Transverse colon (tissue), 4 donors: ENCODE measurements around the gene FGF10. TPM values are rescaled to one million over a fixed set of nuclear protein-coding genes. Genes with fewer than 3 reads are reported as not detected.
A peak's percentile ranks its signal among the peaks of the same experiment; 100 is the strongest.

Source experiments
- DNase-seq: peaks from one replicate; pipeline ENCODE4 v3.0.0-alpha.2; 2019
- H3K27ac ChIP-seq, 4 donors: fragments of 200-600 bp; sonication (generic); 2 replicates each; pipeline ENCODE4 v1.5.1; 2016 to 2018; ENCODE audit warnings: inconsistent platforms in 4 of 4
- H3K27me3 ChIP-seq: fragments of 200-600 bp; sonication (generic); 2 replicates; pipeline ENCODE4 v1.5.1; 2017; ENCODE audit warnings: inconsistent platforms
- H3K36me3 ChIP-seq, 4 donors: fragments of 200-600 bp; sonication (generic); 2 replicates each; pipeline ENCODE4 v1.5.1; 2017 to 2019; ENCODE audit warnings: inconsistent platforms in 4 of 4
- H3K4me1 ChIP-seq, 4 donors: fragments of 200-600 bp; sonication (generic); 2 replicates each; pipeline ENCODE4 v1.5.1; 2017 to 2020; ENCODE audit warnings: inconsistent platforms in 4 of 4
- H3K4me3 ChIP-seq, 4 donors: fragments of 200-600 bp; sonication (generic); 1 replicate in 1 of 4; 2 replicates in 3 of 4; pipeline versions ENCODE4 v1.5.1 to v1.6.1; 2017 to 2019; ENCODE audit warnings: inconsistent platforms in 4 of 4
- H3K9me3 ChIP-seq, 2 donors: fragments of 200-600 bp; sonication (generic); 2 replicates each; pipeline ENCODE4 v1.5.1; 2017 to 2019; ENCODE audit warnings: inconsistent platforms in 2 of 2
- EP300 ChIP-seq: sonication (generic); formaldehyde crosslinking; IDR thresholded peaks from one replicate; pipeline ENCODE4 v1.6.1; 2017; ENCODE audit warnings: antibody characterized with exemption, low read depth
- POLR2A ChIP-seq: fragments of 450-650 bp; IDR thresholded peaks from one replicate; pipeline ENCODE4 v1.6.1; 2016; ENCODE audit warnings: antibody characterized with exemption, mild to moderate bottlenecking, moderate library complexity
- POLR2AphosphoS5 ChIP-seq, 3 donors: sonication (generic); formaldehyde crosslinking; IDR thresholded peaks; one replicate each; pipeline ENCODE4 v1.6.1; 2016; ENCODE audit warnings: antibody characterized with exemption in 3 of 3
- WGBS, 2 donors: methylation state at CpG; one replicate each; pipeline ENCODE4 v1.1.5; 2018; ENCODE audit warnings: low coverage in 1 of 2; 5-methylcytosine and 5-hydroxymethylcytosine counted together
- in situ Hi-C, 4 donors: fragments of 200-750 bp; cut with MboI; loops; one replicate each; pipeline versions ENCODE4 v1.15.0 to v1.15.1; 2017; ENCODE audit warnings: low sequenced_read_pairs in 3 of 4, low pct_ligation_motif_present in 1 of 4, low pct_unique_long_range_greater_than_20kb in 1 of 4
- intact Hi-C: fragments of 100-400 bp; cut with DNase I; formaldehyde crosslinking; loops from one replicate; pipeline ENCODE4 v1.15.1; 2023; ENCODE audit warnings: low total_unique reads
- total RNA-seq, 4 donors: library from RNA; depleted of rRNA; stranded (reverse); fragments of >200 nt; gene quantifications; one replicate each; pipeline ENCODE4 v1.1.0, GENCODE V29; 2016
- TF ChIP-seq, protein P1 (sequence below), 5 experiments: fragments of 200-600 bp in 3 of 5; fragments of 450-650 bp in 2 of 5; sonication (generic) in 3 of 5; IDR thresholded peaks; 1 replicate in 2 of 5; 2 replicates in 3 of 5; pipeline ENCODE4 v1.5.1; 2016 to 2017; ENCODE audit warnings: antibody characterized with exemption in 5 of 5, inconsistent platforms in 3 of 5, mild to moderate bottlenecking in 2 of 5, moderate library complexity in 1 of 5

The FGF10 gene
- total RNA-seq, 4 donors from 2014 or later = 1.8 to 7.3 (median 3.6) TPM

GRCh38 chr5:44360919-44361318 is 28.3 kb downstream of the FGF10 start:
- no peaks in the 10 kb centered on the region for H3K27me3 ChIP-seq
- H3K9me3 ChIP-seq = no peaks in the 10 kb centered on the region
- no peak overlapping the region for H3K27ac ChIP-seq
- DNase-seq = no peak
- H3K4me1 ChIP-seq = no peaks in the 10 kb centered on the region
- no peaks in the 10 kb centered on the region for H3K36me3 ChIP-seq
- in situ Hi-C loops = no loop called here
- intact Hi-C loops = no loop called here
- H3K4me3 ChIP-seq = no peak overlapping the region
- TF ChIP-seq EP300 (no peak), POLR2A (no peak), POLR2AphosphoS5 (IDR thresholded peaks at IDR 0.05) (no peak)
- TF ChIP-seq, protein P1, sequence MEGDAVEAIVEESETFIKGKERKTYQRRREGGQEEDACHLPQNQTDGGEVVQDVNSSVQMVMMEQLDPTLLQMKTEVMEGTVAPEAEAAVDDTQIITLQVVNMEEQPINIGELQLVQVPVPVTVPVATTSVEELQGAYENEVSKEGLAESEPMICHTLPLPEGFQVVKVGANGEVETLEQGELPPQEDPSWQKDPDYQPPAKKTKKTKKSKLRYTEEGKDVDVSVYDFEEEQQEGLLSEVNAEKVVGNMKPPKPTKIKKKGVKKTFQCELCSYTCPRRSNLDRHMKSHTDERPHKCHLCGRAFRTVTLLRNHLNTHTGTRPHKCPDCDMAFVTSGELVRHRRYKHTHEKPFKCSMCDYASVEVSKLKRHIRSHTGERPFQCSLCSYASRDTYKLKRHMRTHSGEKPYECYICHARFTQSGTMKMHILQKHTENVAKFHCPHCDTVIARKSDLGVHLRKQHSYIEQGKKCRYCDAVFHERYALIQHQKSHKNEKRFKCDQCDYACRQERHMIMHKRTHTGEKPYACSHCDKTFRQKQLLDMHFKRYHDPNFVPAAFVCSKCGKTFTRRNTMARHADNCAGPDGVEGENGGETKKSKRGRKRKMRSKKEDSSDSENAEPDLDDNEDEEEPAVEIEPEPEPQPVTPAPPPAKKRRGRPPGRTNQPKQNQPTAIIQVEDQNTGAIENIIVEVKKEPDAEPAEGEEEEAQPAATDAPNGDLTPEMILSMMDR (IDR thresholded peaks at IDR 0.05) = no peak

- Histone ChIP-seq H3K4me1 (peaks cover 0 to 8% (median 0%) of the 10 kb centered on the region in 4 donors), H3K36me3 (no peaks in the 10 kb centered on the region), H3K9me3 (no peaks in the 10 kb centered on the region), H3K4me3 (no peak overlapping the region), H3K27ac (no peak overlapping the region), H3K27me3 (no peaks in the 10 kb centered on the region)
- no peak for DNase-seq
- intact Hi-C loops = no loop called here
- WGBS, 2 donors = 86 to 100% methylated on average over 2 of the region's 2 CpGs
- in situ Hi-C loops = no loop called here
- no peak for TF ChIP-seq POLR2AphosphoS5 (IDR thresholded peaks at IDR 0.05)
These were observed 30.8 kb downstream of the FGF10 start for GRCh38 chr5:44358421-44358820.

- in situ Hi-C loops = no loop called here
- TF ChIP-seq POLR2A = no peak
- TF ChIP-seq EP300 = no peak
- TF ChIP-seq, protein P1 (IDR thresholded peaks at IDR 0.05) = no peak
- no peak for TF ChIP-seq POLR2AphosphoS5 (IDR thresholded peaks at IDR 0.05)
- WGBS, 2 donors = 25 to 67% methylated on average over 1 of the region's 1 CpG
- Histone ChIP-seq H3K4me3 (no peak overlapping the region), H3K4me1 (peaks cover 0 to 8% (median 0%) of the 10 kb centered on the region in 4 donors), H3K9me3 (no peaks in the 10 kb centered on the region), H3K36me3 (no peaks in the 10 kb centered on the region), H3K27ac (peak overlapping the region in 1 of 4 donors; percentile 1), H3K27me3 (no peaks in the 10 kb centered on the region)
- no peak for DNase-seq
- intact Hi-C loops = no loop called here
These were observed 33.0 kb downstream of the FGF10 start for GRCh38 chr5:44356231-44356630.

- no peaks in the 10 kb centered on the region for H3K9me3 ChIP-seq
- intact Hi-C loops = no loop called here
- in situ Hi-C loops = no loop called here
- H3K4me1 ChIP-seq = no peaks in the 10 kb centered on the region
- WGBS, 2 donors = 36 to 45% methylated on average over 2 of the region's 2 CpGs
- no peak overlapping the region for H3K4me3 ChIP-seq
- no peak for TF ChIP-seq EP300
- TF ChIP-seq POLR2A = no peak
- H3K27ac ChIP-seq = no peak overlapping the region
- H3K36me3 ChIP-seq = no peaks in the 10 kb centered on the region
- H3K27me3 ChIP-seq = no peaks in the 10 kb centered on the region
- no peak for DNase-seq
These were observed 43.3 kb downstream of the FGF10 start for GRCh38 chr5:44345871-44346270.

- Histone ChIP-seq H3K4me3 (no peak overlapping the region), H3K27ac (no peak overlapping the region), H3K27me3 (no peaks in the 10 kb centered on the region), H3K9me3 (no peaks in the 10 kb centered on the region), H3K4me1 (no peaks in the 10 kb centered on the region), H3K36me3 (no peaks in the 10 kb centered on the region)
- DNase-seq = no peak
- TF ChIP-seq POLR2A (no peak), EP300 (no peak), POLR2AphosphoS5 (IDR thresholded peaks at IDR 0.05) (no peak)
- TF ChIP-seq, protein P1 (IDR thresholded peaks at IDR 0.05) = no peak
- in situ Hi-C loops = no loop called here
- WGBS, 2 donors = 73 to 75% methylated on average over 2 of the region's 2 CpGs
- intact Hi-C loops = no loop called here
These were observed 52.5 kb downstream of the FGF10 start for GRCh38 chr5:44336708-44337107.
